Peyer's patch (tissue), 4 donors: ENCODE data around the gene KIRREL3. TPM values are rescaled to one million over a fixed set of nuclear protein-coding genes. Genes with fewer than 3 reads are reported as not detected.

ENCODE experiments used
- DNase-seq, 3 donors: peaks; one replicate each; pipeline ENCODE4 v3.0.0-alpha.2; 2017 to 2019
- H3K27ac ChIP-seq, 4 donors: fragments of 200-600 bp; sonication (generic); one replicate each; pipeline ENCODE4 v1.5.1; 2016 to 2019
- H3K27me3 ChIP-seq, 2 donors: fragments of 200-600 bp; sonication (generic); one replicate each; pipeline ENCODE4 v1.5.1; 2019
- H3K36me3 ChIP-seq, 3 donors: fragments of 200-600 bp; sonication (generic); one replicate each; pipeline ENCODE4 v1.5.1; 2016 to 2019
- H3K4me1 ChIP-seq, 4 donors: fragments of 200-600 bp; sonication (generic); one replicate each; pipeline ENCODE4 v1.5.1; 2016 to 2019
- H3K4me3 ChIP-seq, 4 donors: fragments of 200-600 bp; sonication (generic); 1 replicate in 3 of 4; 2 replicates in 1 of 4; pipeline ENCODE4 v1.5.1; 2016 to 2019; ENCODE audit warnings: mild to moderate bottlenecking in 1 of 4
- H3K9me3 ChIP-seq, 4 donors: fragments of 200-600 bp; sonication (generic); one replicate each; pipeline ENCODE4 v1.5.1; 2016 to 2019; ENCODE audit warnings: mild to moderate bottlenecking in 1 of 4
- CTCF ChIP-seq, 6 experiments: fragments of 450-650 bp in 4 of 6; fragments of 200-600 bp in 2 of 6; sonication (generic) in 1 of 6; IDR thresholded peaks; one replicate each; pipeline ENCODE4 v1.5.1; 2017 to 2019; ENCODE audit warnings: antibody characterized with exemption in 6 of 6, mild to moderate bottlenecking in 3 of 6, moderate library complexity in 1 of 6
- POLR2A ChIP-seq, 2 donors: fragments of 450-650 bp; IDR thresholded peaks; one replicate each; pipeline ENCODE4 v1.5.1; 2017; ENCODE audit warnings: antibody characterized with exemption in 2 of 2, mild to moderate bottlenecking in 2 of 2, moderate library complexity in 2 of 2
- total RNA-seq, 4 donors: library from RNA; depleted of rRNA; stranded (reverse); fragments of >200 nt; gene quantifications; one replicate each; pipeline ENCODE4 v1.1.0, GENCODE V29; 2016

The KIRREL3 gene
- total RNA-seq, 4 donors from 2014 or later: 0.83 TPM; not detected in 3

GRCh38 chr11:126438691-126439090 is 561.9 kb downstream of the KIRREL3 start:
- TF ChIP-seq CTCF (IDR thresholded peaks at IDR 0.05) (no peak), POLR2A (IDR thresholded peaks at IDR 0.05) (no peak)
- H3K36me3 ChIP-seq: no peaks in the 10 kb centered on the region
- no peaks in the 10 kb centered on the region for H3K27me3 ChIP-seq
- no peaks in the 10 kb centered on the region for H3K4me1 ChIP-seq
- H3K4me3 ChIP-seq: no peak overlapping the region
- no peak overlapping the region for H3K27ac ChIP-seq
- H3K9me3 ChIP-seq: no peaks in the 10 kb centered on the region
- DNase-seq: no peak

GRCh38 chr11:126438272-126438671 is 562.3 kb downstream of the KIRREL3 start:
- no peak for DNase-seq
- Histone ChIP-seq H3K36me3 (no peaks in the 10 kb centered on the region), H3K4me1 (no peaks in the 10 kb centered on the region), H3K4me3 (no peak overlapping the region), H3K9me3 (no peaks in the 10 kb centered on the region), H3K27ac (no peak overlapping the region), H3K27me3 (no peaks in the 10 kb centered on the region)
- TF ChIP-seq POLR2A (IDR thresholded peaks at IDR 0.05) (no peak), CTCF (IDR thresholded peaks at IDR 0.05) (no peak)

DNA sequence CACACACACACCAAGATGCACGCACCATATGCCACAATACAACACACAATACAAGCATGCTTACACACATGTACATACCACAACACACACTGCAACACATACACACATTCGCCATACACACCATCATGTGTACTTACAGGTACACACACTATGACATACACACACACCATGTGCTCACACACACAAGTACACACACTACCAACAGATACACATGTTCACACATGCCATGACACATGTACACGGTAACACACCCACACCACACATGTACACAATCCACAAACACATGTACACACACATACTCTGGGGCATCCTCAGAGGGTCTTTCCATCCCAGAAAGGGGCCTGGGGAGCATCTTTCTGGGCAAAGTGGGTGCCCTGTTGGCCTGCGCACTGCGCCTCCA is 562.8 kb downstream of the KIRREL3 start:
- no peaks in the 10 kb centered on the region for H3K9me3 ChIP-seq
- TF ChIP-seq POLR2A (IDR thresholded peaks at IDR 0.05): no peak
- TF ChIP-seq CTCF (IDR thresholded peaks at IDR 0.05): no peak
- no peak overlapping the region for H3K4me3 ChIP-seq
- no peaks in the 10 kb centered on the region for H3K36me3 ChIP-seq
- DNase-seq: no peak
- H3K27ac ChIP-seq: no peak overlapping the region
- H3K27me3 ChIP-seq: no peaks in the 10 kb centered on the region
- no peaks in the 10 kb centered on the region for H3K4me1 ChIP-seq

DNA sequence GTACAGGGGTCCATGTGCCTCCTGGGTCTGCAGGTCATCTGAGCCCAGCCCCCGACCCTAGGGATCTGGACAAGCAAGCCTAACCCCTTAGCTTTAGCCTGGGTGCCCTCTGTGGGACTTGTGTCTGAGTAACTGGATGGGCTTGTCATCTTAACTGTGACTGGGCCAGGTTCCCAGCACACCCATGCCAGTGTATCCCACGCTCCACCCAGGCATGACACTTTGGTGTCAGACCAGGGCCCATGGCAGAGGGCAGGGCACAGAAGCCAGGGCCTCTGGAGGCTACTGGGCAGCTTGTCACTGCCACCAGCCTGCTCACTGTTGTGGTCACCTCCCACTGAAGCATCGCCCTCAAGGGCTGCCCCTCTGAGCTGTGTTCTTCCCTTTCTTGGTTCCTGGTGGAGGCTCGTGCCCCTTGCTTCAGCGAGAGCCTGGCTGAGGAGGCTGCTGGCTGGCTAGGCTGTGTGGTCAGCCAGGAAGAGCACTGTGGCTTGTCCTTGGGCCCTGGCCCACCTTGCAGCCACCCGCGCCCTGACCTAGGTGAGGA is 564.3 kb downstream of the KIRREL3 start:
- Histone ChIP-seq H3K4me3 (no peak overlapping the region), H3K36me3 (no peaks in the 10 kb centered on the region), H3K27me3 (no peaks in the 10 kb centered on the region), H3K27ac (no peak overlapping the region), H3K4me1 (no peaks in the 10 kb centered on the region), H3K9me3 (no peaks in the 10 kb centered on the region)
- no peak for TF ChIP-seq POLR2A (IDR thresholded peaks at IDR 0.05)
- TF ChIP-seq CTCF (IDR thresholded peaks at IDR 0.05): no peak
- DNase-seq: no peak

- no peaks in the 10 kb centered on the region for H3K36me3 ChIP-seq
- no peaks in the 10 kb centered on the region for H3K27me3 ChIP-seq
- DNase-seq: no peak
Observed at GRCh38 chr11:126434950-126435335, 565.6 kb downstream of the KIRREL3 start.

More at GRCh38 chr11:126434950-126435335, 565.6 kb downstream of the KIRREL3 start:
- TF ChIP-seq POLR2A (IDR thresholded peaks at IDR 0.05): no peak
- TF ChIP-seq CTCF (IDR thresholded peaks at IDR 0.05): no peak
- Histone ChIP-seq H3K9me3 (no peaks in the 10 kb centered on the region), H3K4me1 (no peaks in the 10 kb centered on the region), H3K4me3 (no peak overlapping the region), H3K27ac (no peak overlapping the region)
